Activated CD4-positive, alpha-beta T cell treated with anti-CD3 and anti-CD28 coated beads for 1 hour (primary cell): ENCODE data around the gene PCP4L1.
"Not testable (repeated sequence)": the region's sequence is repeated elsewhere in the genome, so short reads cannot be mapped to it uniquely, and the experiment has no call there.

Source experiments
- DNase-seq: peaks from one replicate; pipeline ENCODE4 v3.0.0-alpha.2; 2020

Gene PCP4L1

GRCh38 chr1:161229896-161230295 lies 28.6 kb upstream of the PCP4L1 start:
- no peak for DNase-seq

GRCh38 chr1:161230762-161231161 lies 27.8 kb upstream of the PCP4L1 start:
- no peak for DNase-seq

GRCh38 chr1:161233102-161233501 lies 25.4 kb upstream of the PCP4L1 start:
- DNase-seq: no peak

DNA sequence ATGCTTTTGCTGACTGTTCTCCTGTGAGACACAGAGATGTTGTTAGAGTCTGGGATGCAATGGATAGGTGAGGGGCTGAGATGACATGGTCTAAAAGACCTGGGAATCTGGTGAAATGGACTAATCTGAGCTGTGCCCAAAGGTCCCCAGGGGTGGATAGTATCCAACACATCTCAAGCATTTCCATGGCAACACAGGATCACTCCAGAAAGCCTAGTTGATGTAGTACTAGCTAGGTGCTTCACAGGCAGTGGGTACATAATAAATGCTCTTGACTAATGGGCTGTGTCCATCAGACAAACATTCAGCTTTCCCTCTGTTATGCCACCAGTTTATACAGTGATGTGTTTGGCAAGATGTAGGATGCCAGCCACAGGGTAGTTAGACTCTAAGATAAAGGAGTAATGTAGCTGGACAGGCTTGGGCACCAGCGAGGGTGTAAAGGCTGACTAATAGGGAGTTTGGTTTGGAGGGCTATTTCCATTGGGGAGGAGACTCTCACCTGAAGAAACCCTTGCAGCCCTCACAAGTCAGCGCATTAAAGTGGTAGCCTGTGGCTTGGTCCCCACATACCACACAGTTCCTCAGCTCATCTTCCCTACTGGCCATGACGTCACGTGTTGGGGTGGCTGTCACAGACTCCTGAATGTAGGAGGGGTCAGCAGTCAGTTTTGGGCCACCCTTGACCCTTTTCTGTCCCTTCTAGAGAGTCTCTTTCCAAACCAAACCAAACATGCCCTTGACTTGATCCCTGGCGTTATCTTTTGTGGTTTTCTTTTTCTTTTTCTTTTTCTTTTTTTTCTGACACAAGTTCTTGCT lies 22.4 kb upstream of the PCP4L1 start:
- no peak for DNase-seq

GRCh38 chr1:161238039-161238473 lies 20.5 kb upstream of the PCP4L1 start, which contains the start of gene NR1I3:
NR1I3 (minus strand) TSS chr1:161238203; CDS start chr1:161236565, 1,638 bp downstream.
- DNase-seq: no peak

DNA sequence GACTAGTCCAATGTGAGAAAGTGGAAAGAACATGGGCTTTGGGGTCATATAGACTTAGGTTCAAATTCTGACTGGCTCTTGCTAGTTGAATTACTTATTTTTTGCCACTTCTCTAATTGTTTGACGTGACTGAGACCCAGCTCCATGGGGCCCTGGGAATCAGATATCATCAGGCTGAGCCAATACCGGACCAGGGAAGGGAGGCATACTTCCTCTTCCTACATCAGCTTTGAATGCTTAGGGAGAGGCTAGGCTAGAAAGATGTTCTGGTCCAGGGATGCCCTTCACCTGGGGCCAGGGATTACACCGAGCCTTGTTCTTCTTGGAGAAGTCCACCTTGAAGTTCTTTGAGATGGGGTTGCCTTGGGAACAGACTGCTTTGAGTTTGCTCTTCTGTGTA lies 16.9 kb upstream of the PCP4L1 start:
- no peak for DNase-seq

DNA sequence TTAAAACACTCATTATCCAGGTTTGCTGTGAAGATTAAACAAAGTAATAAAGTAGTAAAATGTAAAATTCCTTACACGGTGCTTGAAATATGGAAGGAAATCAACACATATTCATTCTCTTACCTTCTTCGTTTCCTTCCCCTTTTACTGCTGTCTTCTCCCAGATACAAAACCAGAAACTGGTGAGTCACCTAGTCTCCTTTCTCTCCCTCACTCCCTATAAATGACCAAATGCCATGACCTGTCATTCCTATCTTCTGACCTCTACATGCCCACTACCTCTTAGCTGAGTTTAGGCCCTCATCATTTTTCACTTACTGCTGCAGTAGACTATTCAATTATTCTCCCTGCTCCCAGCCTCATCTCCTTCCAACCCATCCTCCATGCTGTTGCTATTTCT lies 16.2 kb upstream of the PCP4L1 start:
- no peak for DNase-seq

GRCh38 chr1:161244888-161245287 lies 13.7 kb upstream of the PCP4L1 start:
- DNase-seq: no peak

DNA sequence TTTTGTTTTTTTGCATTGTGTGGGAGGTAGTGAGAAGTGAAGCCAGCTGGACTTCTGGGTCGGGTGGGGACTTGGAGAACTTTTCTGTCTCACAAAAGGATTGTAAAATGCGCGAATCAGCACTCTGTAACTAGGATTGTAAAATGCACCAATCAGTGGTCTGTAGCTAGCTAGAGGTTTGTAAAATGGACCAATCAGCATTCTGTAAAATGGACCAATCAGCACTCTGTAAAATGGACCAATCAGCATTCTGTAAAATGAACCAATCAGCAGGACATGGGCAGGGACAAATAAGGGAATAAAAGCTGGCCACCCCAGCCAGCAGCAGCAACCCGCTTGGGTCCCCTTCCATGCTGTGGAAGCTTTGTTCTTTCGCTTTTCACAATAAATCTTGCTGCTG lies 8.4 kb upstream of the PCP4L1 start:
- not testable (repeated sequence) for DNase-seq

DNA sequence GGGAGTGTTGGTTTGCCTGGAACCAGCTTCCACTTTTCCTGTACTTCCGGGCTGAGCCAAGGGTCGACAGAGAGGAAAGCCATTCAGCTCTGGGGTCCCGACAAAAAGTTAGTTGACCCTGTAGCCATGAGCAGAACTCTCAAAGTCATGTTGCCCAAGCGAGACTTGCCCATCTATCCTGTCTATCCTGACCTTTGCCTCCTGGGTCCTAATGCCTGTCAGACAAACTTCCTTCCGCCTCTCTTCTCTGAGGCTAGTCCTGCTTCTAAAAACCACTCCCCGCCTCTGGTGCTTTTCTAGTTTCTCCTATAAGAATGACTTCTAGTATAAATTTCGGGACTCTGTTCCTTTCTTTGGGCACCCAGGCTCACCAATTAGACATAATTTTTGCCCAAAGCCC lies 7.7 kb upstream of the PCP4L1 start:
- no peak for DNase-seq

- no peak for DNase-seq
These were observed 7.0 kb upstream of the PCP4L1 start for GRCh38 chr1:161251579-161251978.

DNA sequence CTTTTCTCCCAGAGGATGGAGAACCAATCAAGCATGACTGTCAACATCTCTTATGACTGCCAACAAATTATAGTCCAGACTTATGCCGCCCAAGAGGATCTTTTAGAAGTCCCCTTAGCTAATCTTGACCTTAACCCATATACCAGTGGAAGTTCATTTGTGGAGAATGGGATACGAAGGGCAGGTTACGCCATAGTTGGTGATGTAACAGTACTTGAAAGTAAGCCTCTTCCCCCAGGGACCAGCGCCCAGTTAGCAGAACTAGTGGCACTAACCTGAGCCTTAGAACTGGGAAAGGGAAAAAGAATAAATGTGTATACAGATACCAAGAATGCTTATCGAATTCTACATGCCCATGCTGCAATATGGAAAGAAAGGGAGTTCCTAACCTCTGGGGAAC lies 3.2 kb upstream of the PCP4L1 start:
- DNase-seq: not testable (repeated sequence)

DNA sequence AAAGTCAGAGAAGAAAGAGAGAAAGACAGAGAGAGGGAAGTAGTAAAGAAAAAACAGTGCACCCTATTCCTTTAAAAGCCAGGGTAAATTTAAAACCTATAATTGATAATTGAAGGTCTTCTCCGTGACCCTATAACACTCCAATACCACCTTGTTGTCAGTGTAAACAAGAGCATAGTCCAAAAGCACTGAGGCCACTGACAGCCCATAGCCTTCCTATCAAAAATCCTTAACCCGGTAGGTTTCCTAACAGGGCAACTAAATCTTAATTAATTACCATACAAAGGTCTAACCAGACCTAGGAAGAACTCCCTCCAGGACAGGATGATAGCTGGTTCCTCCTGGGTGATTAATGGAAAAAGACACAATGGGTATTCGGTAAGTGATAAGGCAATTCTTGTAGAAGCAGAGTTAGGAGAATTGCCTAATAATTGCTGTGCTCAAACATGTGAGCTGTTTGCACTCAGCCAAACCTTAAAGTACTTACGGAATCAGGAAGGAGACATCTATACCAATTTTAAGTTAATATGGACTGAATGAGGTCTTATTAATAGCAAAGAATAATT lies 2.5 kb upstream of the PCP4L1 start:
- not testable (repeated sequence) for DNase-seq

- DNase-seq: not testable (repeated sequence)
These were observed 1.4 kb upstream of the PCP4L1 start for GRCh38 chr1:161257109-161257508.

DNA sequence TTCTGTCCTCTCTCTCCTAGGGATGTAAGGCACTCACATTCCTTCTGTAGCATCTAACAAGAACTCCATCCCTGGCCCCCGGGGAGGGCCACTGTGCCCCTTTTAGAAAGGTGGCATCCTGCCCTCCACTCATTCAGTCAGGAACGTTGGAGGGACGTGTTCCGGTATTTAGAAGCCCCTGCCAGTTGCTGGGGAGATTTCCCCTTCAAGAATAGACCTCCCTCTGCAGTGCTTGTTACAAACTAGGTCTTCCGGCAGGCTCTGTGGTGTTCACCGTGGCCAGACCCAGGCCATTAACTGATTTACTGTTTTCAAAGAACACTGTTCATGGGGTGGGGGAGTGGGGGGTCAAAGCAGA lies 779 bp downstream of the PCP4L1 start:
- no peak for DNase-seq

DNA sequence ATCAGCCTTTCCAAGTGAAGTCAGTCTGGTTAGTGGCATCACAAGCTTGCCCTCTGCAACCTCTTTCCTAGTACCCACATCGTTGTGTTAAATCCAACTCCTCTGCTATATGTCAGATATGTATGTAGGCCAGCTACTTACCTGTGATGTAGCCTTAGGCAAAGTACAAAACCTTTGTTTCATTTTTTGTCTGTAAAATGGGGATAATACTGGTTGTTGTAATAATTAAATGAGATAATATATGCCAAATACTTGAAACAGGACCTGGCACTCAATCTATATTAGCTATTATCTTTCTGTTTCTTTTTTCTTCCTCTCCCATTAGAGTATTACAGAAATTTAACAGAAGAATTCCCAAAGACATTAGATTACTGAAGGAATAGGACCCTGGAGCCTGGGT lies 1.2 kb downstream of the PCP4L1 start:
- DNase-seq: no peak

GRCh38 chr1:161260376-161261260 lies 2.1 kb downstream of the PCP4L1 start:
- no peak for DNase-seq

GRCh38 chr1:161261261-161262235 lies 3.0 kb downstream of the PCP4L1 start:
- DNase-seq: no peak

DNA sequence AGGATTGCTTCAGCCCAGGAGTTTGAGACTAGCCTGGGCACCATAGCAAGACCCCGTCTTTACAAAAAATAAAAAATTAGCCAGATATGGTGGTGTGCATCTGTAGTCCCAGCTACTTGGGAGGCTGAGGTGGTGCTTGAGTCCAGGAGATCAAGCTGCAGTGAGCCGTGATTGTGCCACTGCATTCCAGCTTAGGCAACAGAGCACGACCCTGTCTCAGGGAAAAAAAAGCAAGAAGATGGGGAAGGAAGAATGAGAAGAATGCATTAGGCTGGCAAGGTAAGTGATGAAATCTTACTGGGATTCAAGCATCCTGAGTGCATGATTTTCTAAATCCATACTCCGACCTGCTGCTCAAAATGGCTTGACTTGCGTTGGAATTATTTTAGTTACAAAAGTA lies 6.8 kb downstream of the PCP4L1 start:
- no peak for DNase-seq

DNA sequence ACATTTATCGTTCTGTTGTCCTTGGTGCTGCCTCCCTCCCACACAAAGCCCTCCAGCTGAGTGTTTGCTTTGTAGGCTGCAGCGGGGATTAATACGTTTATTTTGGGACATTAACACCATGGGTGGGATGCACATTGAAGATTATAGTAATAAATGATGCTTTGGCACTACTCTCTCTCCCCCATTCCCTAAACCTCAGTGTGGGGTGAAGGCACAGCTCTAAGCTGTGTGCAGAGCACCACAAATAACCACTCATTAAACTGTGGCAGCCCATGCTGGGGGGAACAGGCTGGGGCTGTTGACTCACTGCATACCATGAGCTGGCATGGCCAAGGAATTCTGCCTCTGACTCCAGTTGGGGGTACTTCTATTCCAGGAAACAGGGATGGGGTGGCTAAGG lies 7.7 kb downstream of the PCP4L1 start:
- DNase-seq: no peak

DNA sequence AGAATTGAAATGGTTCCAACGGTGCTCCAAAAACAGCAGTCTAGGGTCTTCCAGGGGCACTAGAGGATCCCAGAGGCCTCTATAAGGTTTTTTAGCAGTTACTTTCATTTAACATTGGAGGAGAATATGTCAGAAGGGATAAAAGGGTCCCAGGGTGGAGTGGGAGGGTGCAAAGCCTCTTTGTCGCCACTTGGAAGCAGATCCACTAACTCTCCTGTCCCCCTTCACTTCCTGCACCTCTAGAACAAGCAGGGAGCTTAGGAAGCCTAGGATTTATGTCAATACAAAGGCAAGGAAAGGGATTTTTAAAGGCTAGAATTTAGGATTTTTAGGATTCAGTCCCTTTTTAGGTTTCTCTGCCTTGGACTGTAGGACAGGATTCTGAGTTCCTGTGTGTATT lies 8.3 kb downstream of the PCP4L1 start:
- no peak for DNase-seq

- DNase-seq: no peak
These were observed 8.8 kb downstream of the PCP4L1 start for GRCh38 chr1:161267321-161267720.
